HCT116 (cell line): ENCODE data around the gene ROBO1. TPM values are rescaled to one million over a fixed set of nuclear protein-coding genes. Genes with fewer than 3 reads are reported as not detected.

Experiments used
- ATAC-seq: fragments of 200-7000 bp; cut with Tn5 transposase; 2 replicates; pipeline ENCODE4 v1.9.1; 2020; ENCODE audit warnings: mild to moderate bottlenecking, moderate library complexity
- BruUV-seq: library from RNA; stranded (reverse); fragments of 400-500 nt; replicated peaks from 2 replicates; lab custom pipeline; 2021; lab: Mats Ljungman, UMichigan
- CTCF ChIA-PET: fragments of 300-600 bp; sonication (Branson Sonifier 250); formaldehyde crosslinking; loops from one replicate; lab custom pipeline; 2021; ENCODE audit warnings: antibody characterized with exemption; lab: Charles Lee
- POLR2A ChIA-PET: fragments of 300-600, 350-600 bp; sonication (Branson Sonifier 250); formaldehyde crosslinking; loops from one replicate; lab custom pipeline; 2021; ENCODE audit warnings: antibody characterized with exemption; lab: Charles Lee
- RAD21 ChIA-PET, 2 experiments: fragments of 300-600 bp; sonication (Branson Sonifier 250); formaldehyde crosslinking; loops; one replicate each; lab custom pipeline; 2023; ENCODE audit warnings: low total read pairs in 2 of 2; ENCODE audit not compliant: uncharacterized antibody in 2 of 2, unreplicated experiment in 2 of 2, low non-redundant PET in 1 of 2; lab: Charles Lee
- DNase-seq: peaks from one replicate; pipeline ENCODE4 v3.0.0-alpha.2; 2010; ENCODE audit warnings: low read depth, low spot score
- H2AFZ ChIP-seq: fragments of 200-600 bp; shearing (Covaris generic), sonication (generic); 2 replicates; pipeline ENCODE4 v1.6.1; 2017; ENCODE audit warnings: low read depth, mixed run types, mixed read lengths, antibody characterized with exemption, low read length; ENCODE audit not compliant: poor library complexity, severe bottlenecking
- H3K27ac ChIP-seq: 2 replicates; pipeline ENCODE4 v1.5.1; 2012; ENCODE audit warnings: low read depth, low read length
- H3K27me3 ChIP-seq: fragments of 200-600 bp; sonication (generic); 2 replicates; pipeline ENCODE4 v1.6.1; 2016; ENCODE audit warnings: mixed run types, low read length, mixed read lengths; ENCODE audit not compliant: insufficient read depth
- H3K36me3 ChIP-seq, 2 experiments: fragments of 200-500 bp in 1 of 2; fragments of 200-600 bp in 1 of 2; sonication (Bioruptor generic) in 1 of 2; sonication (generic) in 1 of 2; 2 replicates each; pipeline versions ENCODE4 v1.5.1 to v1.6.1; 2014 to 2016; ENCODE audit warnings: low read length in 2 of 2, inconsistent platforms in 1 of 2, mixed read lengths in 1 of 2, mixed run types in 1 of 2; ENCODE audit not compliant: insufficient read depth in 2 of 2, control insufficient read depth in 1 of 2
- H3K4me1 ChIP-seq, 2 experiments: fragments of 200-600 bp in 1 of 2; sonication (generic) in 1 of 2; 2 replicates each; pipeline versions ENCODE4 v1.5.1 to v1.6.1; 2012 to 2017; ENCODE audit warnings: low read length in 2 of 2, inconsistent platforms in 1 of 2, mild to moderate bottlenecking in 1 of 2, mixed read lengths in 1 of 2, mixed run types in 1 of 2, moderate library complexity in 1 of 2; ENCODE audit not compliant: insufficient read depth in 2 of 2, control insufficient read depth in 1 of 2
- H3K4me2 ChIP-seq: fragments of 200-600 bp; sonication (generic); 2 replicates; pipeline ENCODE4 v1.6.1; 2017; ENCODE audit warnings: mixed run types, low read length, mixed read lengths
- H3K4me3 ChIP-seq, 2 experiments: fragments of 200-600 bp in 1 of 2; sonication (generic) in 1 of 2; replicated peaks in 1 of 2; 2 replicates each; pipeline ENCODE4 v1.5.1; 2011 to 2016; ENCODE audit warnings: low read length in 2 of 2, control low read depth in 1 of 2, low read depth in 1 of 2, mild to moderate bottlenecking in 1 of 2, mixed read lengths in 1 of 2, mixed run types in 1 of 2
- H3K79me2 ChIP-seq: fragments of 200-600 bp; sonication (generic); 2 replicates; pipeline ENCODE4 v1.6.1; 2017; ENCODE audit warnings: mild to moderate bottlenecking, mixed run types, low read length, moderate library complexity, mixed read lengths; ENCODE audit not compliant: insufficient read depth
- H3K9ac ChIP-seq: fragments of 200-600 bp; sonication (generic); 2 replicates; pipeline ENCODE4 v1.6.1; 2016; ENCODE audit warnings: low read length, mixed read lengths
- H3K9me2 ChIP-seq: fragments of 200-600 bp; sonication (generic), shearing (Covaris generic); 2 replicates; pipeline ENCODE4 v1.6.1; 2017; ENCODE audit warnings: mixed run types, mild to moderate bottlenecking, moderate library complexity; ENCODE audit not compliant: insufficient read depth
- H3K9me3 ChIP-seq, 2 experiments: fragments of 200-500 bp in 1 of 2; fragments of 200-600 bp in 1 of 2; sonication (Bioruptor generic) in 1 of 2; sonication (generic) in 1 of 2; 2 replicates each; pipeline ENCODE4 v1.6.1; 2014 to 2017; ENCODE audit warnings: low read length in 2 of 2, mixed read lengths in 2 of 2, inconsistent platforms in 1 of 2, low read depth in 1 of 2, mild to moderate bottlenecking in 1 of 2, mixed run types in 1 of 2, moderate library complexity in 1 of 2; ENCODE audit not compliant: control insufficient read depth in 1 of 2, insufficient read depth in 1 of 2
- H4K20me1 ChIP-seq: fragments of 200-600 bp; sonication (generic), shearing (Covaris generic); 2 replicates; pipeline ENCODE4 v1.6.1; 2017; ENCODE audit warnings: mixed run types, mild to moderate bottlenecking, moderate library complexity; ENCODE audit not compliant: insufficient read depth
- CEBPB ChIP-seq: IDR thresholded peaks from 2 replicates; pipeline ENCODE4 v1.6.1; 2012; ENCODE audit warnings: low read depth
- ELF1 ChIP-seq: IDR thresholded peaks from 2 replicates; pipeline ENCODE4 v1.6.1; 2012; ENCODE audit warnings: low read depth, borderline replicate concordance
- EZH2phosphoT487 ChIP-seq: fragments of 200-600 bp; IDR thresholded peaks from 2 replicates; pipeline ENCODE4 v1.6.1; 2018; ENCODE audit warnings: antibody characterized with exemption, borderline replicate concordance
- RAD21 ChIP-seq: IDR thresholded peaks from 2 replicates; pipeline ENCODE4 v1.6.1; 2012; ENCODE audit warnings: low read depth, mild to moderate bottlenecking
- SRF ChIP-seq: IDR thresholded peaks from 2 replicates; pipeline ENCODE4 v1.6.1; 2012; ENCODE audit warnings: low read depth
- TCF7L2 ChIP-seq: IDR thresholded peaks from 2 replicates; pipeline ENCODE4 v1.7.0; 2011; ENCODE audit warnings: borderline replicate concordance, inconsistent platforms; ENCODE audit not compliant: insufficient read depth, insufficient read length; ENCODE audit errors: extremely low read depth
- ZNF274 ChIP-seq: fragments of 200-500 bp; sonication (Bioruptor generic); IDR thresholded peaks from 2 replicates; pipeline ENCODE4 v1.6.1; 2014; ENCODE audit warnings: mild to moderate bottlenecking, low read depth, low read length, inconsistent platforms
- intact Hi-C: fragments of 100-400 bp; cut with micrococcal nuclease; formaldehyde crosslinking; loops from 2 replicates; pipeline ENCODE4 v1.10.0; 2022
- total RNA-seq: library from RNA; stranded (reverse); gene quantifications from one replicate; pipeline ENCODE4 v1.2.1, GENCODE V29; 2021; ENCODE audit not compliant: unreplicated experiment
- TF ChIP-seq, protein P1 (sequence below): IDR thresholded peaks from 2 replicates; pipeline ENCODE4 v1.6.1; 2011; ENCODE audit warnings: mild to moderate bottlenecking, low read length, moderate library complexity; ENCODE audit not compliant: insufficient replicate concordance; ENCODE audit errors: extremely low read depth
- TF ChIP-seq, protein P2 (sequence below): IDR thresholded peaks from 2 replicates; pipeline ENCODE4 v1.6.1; 2012
- TF ChIP-seq, protein P3 (sequence below), 3 experiments: fragments of 200-600 bp in 1 of 3; sonication (generic) in 1 of 3; IDR thresholded peaks in 2 of 3; conservative IDR thresholded peaks in 1 of 3; 2 replicates each; pipeline ENCODE4 v1.5.1; 2012 to 2017; ENCODE audit warnings: low read depth in 2 of 3, low read length in 2 of 3, antibody characterized with exemption in 1 of 3, borderline replicate concordance in 1 of 3, control low read depth in 1 of 3, mild to moderate bottlenecking in 1 of 3, mixed read lengths in 1 of 3, mixed run types in 1 of 3, moderate library complexity in 1 of 3; ENCODE audit not compliant: insufficient read depth in 1 of 3

Gene ROBO1
- total RNA-seq, 1 experiment from 2014 or later: 0.27 TPM

DNA sequence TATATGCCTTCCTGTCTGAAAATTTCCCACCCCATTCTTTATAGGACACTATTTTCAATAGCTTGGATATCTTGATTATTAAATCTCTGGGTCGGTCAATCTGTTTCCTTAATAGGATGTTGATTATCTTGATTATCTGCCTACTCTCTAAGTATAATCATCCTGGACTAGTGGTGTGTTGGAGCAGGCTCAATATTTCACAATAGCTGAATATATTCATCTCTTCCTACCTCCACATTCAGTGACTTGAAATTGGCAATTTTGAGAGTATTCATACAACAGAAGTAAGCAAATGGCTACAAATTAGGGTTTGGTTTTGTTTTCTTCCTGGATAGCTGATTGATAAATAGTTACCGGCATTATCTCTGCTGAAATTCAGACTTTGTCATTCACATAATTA, 1162.6 kb downstream of the ROBO1 start:
- ChIA-PET POLR2A (no interaction called here), RAD21 (no interaction called here), CTCF (no interaction called here)
- intact Hi-C loops: no loop called here
- H3K4me2 ChIP-seq: no peak overlapping the region
- BruUV-seq: no TSS peak
- no peaks in the 10 kb centered on the region for H3K9me2 ChIP-seq
- no peak overlapping the region for H3K9ac ChIP-seq
- no peaks in the 10 kb centered on the region for H3K4me1 ChIP-seq
- no peak for ATAC-seq
- DNase-seq: no peak
- H3K36me3 ChIP-seq: no peaks in the 10 kb centered on the region
- H3K27ac ChIP-seq: no peak overlapping the region
- no peaks in the 10 kb centered on the region for H3K79me2 ChIP-seq
- no peaks in the 10 kb centered on the region for H3K27me3 ChIP-seq
- H4K20me1 ChIP-seq: no peaks in the 10 kb centered on the region
- no peak overlapping the region for H3K4me3 ChIP-seq
- no peak overlapping the region for H2AFZ ChIP-seq
- TF ChIP-seq, protein P1, sequence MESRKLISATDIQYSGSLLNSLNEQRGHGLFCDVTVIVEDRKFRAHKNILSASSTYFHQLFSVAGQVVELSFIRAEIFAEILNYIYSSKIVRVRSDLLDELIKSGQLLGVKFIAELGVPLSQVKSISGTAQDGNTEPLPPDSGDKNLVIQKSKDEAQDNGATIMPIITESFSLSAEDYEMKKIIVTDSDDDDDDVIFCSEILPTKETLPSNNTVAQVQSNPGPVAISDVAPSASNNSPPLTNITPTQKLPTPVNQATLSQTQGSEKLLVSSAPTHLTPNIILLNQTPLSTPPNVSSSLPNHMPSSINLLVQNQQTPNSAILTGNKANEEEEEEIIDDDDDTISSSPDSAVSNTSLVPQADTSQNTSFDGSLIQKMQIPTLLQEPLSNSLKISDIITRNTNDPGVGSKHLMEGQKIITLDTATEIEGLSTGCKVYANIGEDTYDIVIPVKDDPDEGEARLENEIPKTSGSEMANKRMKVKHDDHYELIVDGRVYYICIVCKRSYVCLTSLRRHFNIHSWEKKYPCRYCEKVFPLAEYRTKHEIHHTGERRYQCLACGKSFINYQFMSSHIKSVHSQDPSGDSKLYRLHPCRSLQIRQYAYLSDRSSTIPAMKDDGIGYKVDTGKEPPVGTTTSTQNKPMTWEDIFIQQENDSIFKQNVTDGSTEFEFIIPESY: no peak
- no peak for TF ChIP-seq ZNF274
- TF ChIP-seq ELF1: no peak
- TF ChIP-seq, protein P2, sequence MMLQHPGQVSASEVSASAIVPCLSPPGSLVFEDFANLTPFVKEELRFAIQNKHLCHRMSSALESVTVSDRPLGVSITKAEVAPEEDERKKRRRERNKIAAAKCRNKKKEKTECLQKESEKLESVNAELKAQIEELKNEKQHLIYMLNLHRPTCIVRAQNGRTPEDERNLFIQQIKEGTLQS: no peak
- no peak for TF ChIP-seq SRF
- TF ChIP-seq CEBPB: no peak
- TF ChIP-seq, protein P3, sequence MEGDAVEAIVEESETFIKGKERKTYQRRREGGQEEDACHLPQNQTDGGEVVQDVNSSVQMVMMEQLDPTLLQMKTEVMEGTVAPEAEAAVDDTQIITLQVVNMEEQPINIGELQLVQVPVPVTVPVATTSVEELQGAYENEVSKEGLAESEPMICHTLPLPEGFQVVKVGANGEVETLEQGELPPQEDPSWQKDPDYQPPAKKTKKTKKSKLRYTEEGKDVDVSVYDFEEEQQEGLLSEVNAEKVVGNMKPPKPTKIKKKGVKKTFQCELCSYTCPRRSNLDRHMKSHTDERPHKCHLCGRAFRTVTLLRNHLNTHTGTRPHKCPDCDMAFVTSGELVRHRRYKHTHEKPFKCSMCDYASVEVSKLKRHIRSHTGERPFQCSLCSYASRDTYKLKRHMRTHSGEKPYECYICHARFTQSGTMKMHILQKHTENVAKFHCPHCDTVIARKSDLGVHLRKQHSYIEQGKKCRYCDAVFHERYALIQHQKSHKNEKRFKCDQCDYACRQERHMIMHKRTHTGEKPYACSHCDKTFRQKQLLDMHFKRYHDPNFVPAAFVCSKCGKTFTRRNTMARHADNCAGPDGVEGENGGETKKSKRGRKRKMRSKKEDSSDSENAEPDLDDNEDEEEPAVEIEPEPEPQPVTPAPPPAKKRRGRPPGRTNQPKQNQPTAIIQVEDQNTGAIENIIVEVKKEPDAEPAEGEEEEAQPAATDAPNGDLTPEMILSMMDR (IDR thresholded peaks at IDR 0.05 in 2 of 3, conservative IDR thresholded peaks at IDR 0.05 in 1 of 3; ENCODE audit: borderline replicate concordance in 1 of 3, insufficient read depth in 1 of 3, low read depth in 2 of 3, low read length in 2 of 3): no peak
- no peak for TF ChIP-seq RAD21
- TF ChIP-seq TCF7L2: no peak
- no peak for TF ChIP-seq EZH2phosphoT487
- H3K9me3 ChIP-seq: peaks cover 0 to 21% of the 10 kb centered on the region in 2 experiments; a peak in 3 of 4 replicates
